ENCODE measurements around the gene TMEM266. TPM values are rescaled to one million over a fixed set of nuclear protein-coding genes. Genes with fewer than 3 reads are reported as not detected.

Gene TMEM266
- total and polyA plus RNA-seq, 8 donors, result 1.9 to 5.5 (median 4.2) TPM

DNA sequence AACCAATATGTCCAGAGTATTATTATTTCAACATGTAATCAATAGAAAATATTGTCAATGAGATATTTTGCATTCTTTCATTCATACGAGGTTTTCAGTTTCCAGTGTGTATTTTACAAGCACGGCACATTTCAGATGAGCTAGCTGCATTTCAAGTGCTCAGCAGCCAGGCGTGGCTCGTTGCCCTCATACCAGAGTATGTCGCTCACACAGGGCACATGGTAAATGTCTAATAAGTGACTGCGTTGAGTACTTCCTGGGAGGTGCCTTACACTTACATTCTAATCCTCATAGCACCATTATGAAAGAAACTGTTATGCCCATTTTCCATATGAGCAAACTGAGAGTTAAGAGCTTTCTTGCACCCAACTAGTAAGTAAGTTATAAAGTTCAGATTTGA, 47.4 kb downstream of the TMEM266 start:
- no peaks in the 10 kb centered on the region for H3K36me3 ChIP-seq
- no peak overlapping the region for H3K4me3 ChIP-seq
- FAIRE-seq (no peak), DNase-seq (no peak), ATAC-seq (no peak)
- H3K27me3 ChIP-seq, result no peaks in the 10 kb centered on the region
- whole genome bisulfite sequencing, 2 donors, result 77 to 81% methylated on average over 6 of the region's 6 CpGs
- peaks cover 0 to 4% (median 0%) of the 10 kb centered on the region in 3 donors for H3K4me1 ChIP-seq
- intact Hi-C loops (cut with DNase I), result no loop called here
- TF ChIP-seq, protein P1, sequence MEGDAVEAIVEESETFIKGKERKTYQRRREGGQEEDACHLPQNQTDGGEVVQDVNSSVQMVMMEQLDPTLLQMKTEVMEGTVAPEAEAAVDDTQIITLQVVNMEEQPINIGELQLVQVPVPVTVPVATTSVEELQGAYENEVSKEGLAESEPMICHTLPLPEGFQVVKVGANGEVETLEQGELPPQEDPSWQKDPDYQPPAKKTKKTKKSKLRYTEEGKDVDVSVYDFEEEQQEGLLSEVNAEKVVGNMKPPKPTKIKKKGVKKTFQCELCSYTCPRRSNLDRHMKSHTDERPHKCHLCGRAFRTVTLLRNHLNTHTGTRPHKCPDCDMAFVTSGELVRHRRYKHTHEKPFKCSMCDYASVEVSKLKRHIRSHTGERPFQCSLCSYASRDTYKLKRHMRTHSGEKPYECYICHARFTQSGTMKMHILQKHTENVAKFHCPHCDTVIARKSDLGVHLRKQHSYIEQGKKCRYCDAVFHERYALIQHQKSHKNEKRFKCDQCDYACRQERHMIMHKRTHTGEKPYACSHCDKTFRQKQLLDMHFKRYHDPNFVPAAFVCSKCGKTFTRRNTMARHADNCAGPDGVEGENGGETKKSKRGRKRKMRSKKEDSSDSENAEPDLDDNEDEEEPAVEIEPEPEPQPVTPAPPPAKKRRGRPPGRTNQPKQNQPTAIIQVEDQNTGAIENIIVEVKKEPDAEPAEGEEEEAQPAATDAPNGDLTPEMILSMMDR (IDR thresholded peaks at IDR 0.05), result no peak
- no peak overlapping the region for H3K27ac ChIP-seq
- no peaks in the 10 kb centered on the region for H3K9me3 ChIP-seq

GRCh38 chr15:76108021-76108723, 48.4 kb downstream of the TMEM266 start:
- Histone ChIP-seq H3K36me3 (no peaks in the 10 kb centered on the region), H3K4me1 (peaks cover 0 to 4% (median 0%) of the 10 kb centered on the region in 3 donors), H3K4me3 (no peak overlapping the region), H3K9me3 (no peaks in the 10 kb centered on the region), H3K27ac (no peak overlapping the region), H3K27me3 (no peaks in the 10 kb centered on the region)
- no peak for FAIRE-seq
- peak in 3 of 6 donors; percentile 22 to 46 (median 40) for DNase-seq
- ATAC-seq, result peak; percentile 70 to 90 (median 82)
- 31 to 34% methylated on average over 9 of the region's 9 CpGs for WGBS, 2 donors
- intact Hi-C loops (cut with DNase I), result no loop called here
- TF ChIP-seq, protein P1 (IDR thresholded peaks at IDR 0.05), result no peak

DNA sequence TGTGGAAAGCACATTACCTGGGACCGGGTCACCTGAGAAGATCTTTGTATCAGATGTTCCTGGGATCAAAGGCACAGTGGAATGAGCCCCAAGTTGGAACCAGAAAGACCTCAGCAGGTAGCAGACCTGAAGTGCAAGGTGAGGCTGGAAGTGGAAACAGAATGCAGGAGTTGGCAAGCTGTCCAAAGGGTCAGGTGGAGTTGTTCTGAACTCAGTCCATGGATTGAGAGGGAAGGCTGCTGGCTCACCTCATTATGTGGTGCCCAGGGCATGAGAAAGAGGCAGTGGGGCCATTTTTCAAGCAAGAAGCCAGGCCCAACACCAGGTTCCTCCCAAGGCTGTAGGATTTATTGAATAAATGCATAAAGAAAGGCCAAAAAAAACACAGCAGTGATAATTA, 49.3 kb downstream of the TMEM266 start:
- TF ChIP-seq, protein P1 (IDR thresholded peaks at IDR 0.05), result no peak
- ATAC-seq (peak; percentile 27 to 75 (median 68)), DNase-seq (peak in 2 of 6 donors; percentile 29 to 44), FAIRE-seq (no peak)
- intact Hi-C loops (cut with DNase I), result no loop called here
- H3K27ac ChIP-seq, result no peak overlapping the region
- 31 to 40% methylated on average over 1 of the region's 1 CpG for WGBS, 2 donors
- no peak overlapping the region for H3K4me3 ChIP-seq
- H3K4me1 ChIP-seq, result peaks cover 0 to 4% (median 0%) of the 10 kb centered on the region in 3 donors
- H3K36me3 ChIP-seq, result no peaks in the 10 kb centered on the region
- no peaks in the 10 kb centered on the region for H3K9me3 ChIP-seq
- H3K27me3 ChIP-seq, result no peaks in the 10 kb centered on the region

- Histone ChIP-seq H3K27me3 (no peaks in the 10 kb centered on the region), H3K36me3 (no peaks in the 10 kb centered on the region), H3K27ac (no peak overlapping the region), H3K9me3 (no peaks in the 10 kb centered on the region), H3K4me3 (no peak overlapping the region), H3K4me1 (peaks cover 0 to 7% (median 0%) of the 10 kb centered on the region in 3 donors)
- intact Hi-C loops (cut with DNase I), result no loop called here
- TF ChIP-seq, protein P1 (IDR thresholded peaks at IDR 0.05), result no peak
- ATAC-seq (no peak), FAIRE-seq (no peak), DNase-seq (no peak)
- 82 to 86% methylated on average over 3 of the region's 3 CpGs for WGBS, 2 donors
Observed at GRCh38 chr15:76114561-76114960, 54.8 kb downstream of the TMEM266 start.

Data from pancreas (tissue), 10 donors.